Vagina (tissue), 2 donors: ENCODE results near the gene GUCY1A2. TPM values are rescaled to one million over a fixed set of nuclear protein-coding genes. Genes with fewer than 3 reads are reported as not detected.

Experiments
- DNase-seq, 2 donors: peaks; one replicate each; pipeline ENCODE4 v3.0.0-alpha.2; 2017; ENCODE audit errors: extremely low spot score in 2 of 2
- H3K27ac ChIP-seq: fragments of 200-600 bp; sonication (generic); one replicate; pipeline ENCODE4 v1.5.1; 2019
- H3K27me3 ChIP-seq: fragments of 200-600 bp; sonication (generic); one replicate; pipeline ENCODE4 v1.5.1; 2019
- H3K36me3 ChIP-seq, 2 donors: fragments of 200-600 bp; sonication (generic); one replicate each; pipeline ENCODE4 v1.5.1; 2017 to 2019
- H3K4me1 ChIP-seq: fragments of 200-600 bp; sonication (generic); one replicate; pipeline ENCODE4 v1.5.1; 2019
- H3K4me3 ChIP-seq, 2 donors: fragments of 200-600 bp; sonication (generic); 1 replicate in 1 of 2; 2 replicates in 1 of 2; pipeline ENCODE4 v1.5.1; 2016 to 2019
- H3K9me3 ChIP-seq: fragments of 200-600 bp; sonication (generic); one replicate; pipeline ENCODE4 v1.5.1; 2019
- CTCF ChIP-seq, 3 experiments: fragments of 450-650 bp in 2 of 3; fragments of 200-600 bp in 1 of 3; sonication (generic) in 1 of 3; IDR thresholded peaks; one replicate each; pipeline ENCODE4 v1.5.1; 2017 to 2019; ENCODE audit warnings: antibody characterized with exemption in 3 of 3, mild to moderate bottlenecking in 2 of 3, moderate library complexity in 2 of 3
- POLR2A ChIP-seq, 2 donors: fragments of 450-650 bp; IDR thresholded peaks; one replicate each; pipeline ENCODE4 v1.6.1; 2017; ENCODE audit warnings: antibody characterized with exemption in 2 of 2, mild to moderate bottlenecking in 2 of 2, moderate library complexity in 2 of 2
- POLR2AphosphoS5 ChIP-seq, 2 donors: sonication (generic); formaldehyde crosslinking; IDR thresholded peaks; one replicate each; pipeline ENCODE4 v1.9.0; 2017; ENCODE audit warnings: antibody characterized with exemption in 2 of 2, mild to moderate bottlenecking in 2 of 2, low read depth in 1 of 2; ENCODE audit not compliant: insufficient read depth in 1 of 2
- intact Hi-C: fragments of 100-400 bp; cut with DNase I; formaldehyde crosslinking; loops from one replicate; pipeline ENCODE4 v1.15.1; 2023
- total RNA-seq: library from RNA; depleted of rRNA; stranded (reverse); fragments of >200 nt; gene quantifications from one replicate; pipeline ENCODE4 v1.2.3, GENCODE V29; 2016

GUCY1A2 gene
- total RNA-seq, 1 donor from 2014 or later, result 7.4 TPM

GRCh38 chr11:106763501-106763900, 254.8 kb downstream of the GUCY1A2 start:
- Histone ChIP-seq H3K36me3 (no peaks in the 10 kb centered on the region), H3K27ac (no peak overlapping the region), H3K4me1 (no peaks in the 10 kb centered on the region), H3K4me3 (no peak overlapping the region), H3K9me3 (no peaks in the 10 kb centered on the region), H3K27me3 (no peaks in the 10 kb centered on the region)
- no peak for DNase-seq
- TF ChIP-seq CTCF (IDR thresholded peaks at IDR 0.05) (no peak), POLR2AphosphoS5 (IDR thresholded peaks at IDR 0.05; ENCODE audit: insufficient read depth in 1 of 2, low read depth in 1 of 2) (no peak), POLR2A (IDR thresholded peaks at IDR 0.05) (no peak)
- intact Hi-C loops, result no loop called here

GRCh38 chr11:106761745-106762144, 256.5 kb downstream of the GUCY1A2 start:
- H3K36me3 ChIP-seq, result no peaks in the 10 kb centered on the region
- intact Hi-C loops, result no loop called here
- TF ChIP-seq POLR2AphosphoS5 (IDR thresholded peaks at IDR 0.05; ENCODE audit: insufficient read depth in 1 of 2, low read depth in 1 of 2) (no peak), POLR2A (IDR thresholded peaks at IDR 0.05) (no peak), CTCF (IDR thresholded peaks at IDR 0.05) (no peak)

GRCh38 chr11:106761240-106761639, 257.0 kb downstream of the GUCY1A2 start:
- intact Hi-C loops, result no loop called here
- no peaks in the 10 kb centered on the region for H3K4me1 ChIP-seq
- H3K9me3 ChIP-seq, result no peaks in the 10 kb centered on the region
- no peak for TF ChIP-seq POLR2A (IDR thresholded peaks at IDR 0.05)
- no peak for TF ChIP-seq CTCF (IDR thresholded peaks at IDR 0.05)
- TF ChIP-seq POLR2AphosphoS5 (IDR thresholded peaks at IDR 0.05; ENCODE audit: insufficient read depth in 1 of 2, low read depth in 1 of 2), result no peak
- H3K27ac ChIP-seq, result no peak overlapping the region
- H3K4me3 ChIP-seq, result no peak overlapping the region
- H3K36me3 ChIP-seq, result no peaks in the 10 kb centered on the region
- H3K27me3 ChIP-seq, result no peaks in the 10 kb centered on the region
- DNase-seq, result no peak

More at GRCh38 chr11:106761745-106762144, 256.5 kb downstream of the GUCY1A2 start:
- Histone ChIP-seq H3K9me3 (no peaks in the 10 kb centered on the region), H3K4me3 (no peak overlapping the region), H3K27ac (no peak overlapping the region), H3K4me1 (no peaks in the 10 kb centered on the region), H3K27me3 (no peaks in the 10 kb centered on the region)
- DNase-seq, result no peak

GRCh38 chr11:106748059-106748458, 270.2 kb downstream of the GUCY1A2 start:
- intact Hi-C loops, result no loop called here

More at GRCh38 chr11:106748059-106748458, 270.2 kb downstream of the GUCY1A2 start:
- Histone ChIP-seq H3K9me3 (no peaks in the 10 kb centered on the region), H3K27ac (no peak overlapping the region), H3K4me3 (no peak overlapping the region), H3K36me3 (no peaks in the 10 kb centered on the region), H3K4me1 (no peaks in the 10 kb centered on the region), H3K27me3 (no peaks in the 10 kb centered on the region)
- TF ChIP-seq CTCF (IDR thresholded peaks at IDR 0.05) (no peak), POLR2AphosphoS5 (IDR thresholded peaks at IDR 0.05; ENCODE audit: insufficient read depth in 1 of 2, low read depth in 1 of 2) (no peak), POLR2A (IDR thresholded peaks at IDR 0.05) (no peak)
- DNase-seq, result no peak
